Fibroblast of the aortic adventitia (primary cell): Measurements from ENCODE around the gene RASGEF1C. TPM values are rescaled to one million over a fixed set of nuclear protein-coding genes. Genes with fewer than 3 reads are reported as not detected.

ENCODE experiments used
- DNase-seq: peaks from one replicate; pipeline ENCODE4 v3.0.0-alpha.2; 2010; ENCODE audit warnings: low read depth
- H3K4me3 ChIP-seq: 2 replicates; pipeline ENCODE4 v1.5.1; 2011; ENCODE audit warnings: low read depth, mild to moderate bottlenecking, control low read depth, low read length, moderate library complexity
- total RNA-seq: library from RNA; depleted of rRNA; stranded (reverse); fragments of >200 nt; gene quantifications from 2 replicates; pipeline ENCODE4 v1.2.3, GENCODE V29; 2012; ENCODE audit warnings: low replicate concordance
- TF ChIP-seq, protein P1 (sequence below): IDR thresholded peaks from 2 replicates; pipeline ENCODE4 v1.5.1; 2011; ENCODE audit warnings: mild to moderate bottlenecking, low read length, control low read depth, inconsistent platforms; ENCODE audit not compliant: insufficient read depth

RASGEF1C gene
- total RNA-seq, 1 donor: not detected

DNA sequence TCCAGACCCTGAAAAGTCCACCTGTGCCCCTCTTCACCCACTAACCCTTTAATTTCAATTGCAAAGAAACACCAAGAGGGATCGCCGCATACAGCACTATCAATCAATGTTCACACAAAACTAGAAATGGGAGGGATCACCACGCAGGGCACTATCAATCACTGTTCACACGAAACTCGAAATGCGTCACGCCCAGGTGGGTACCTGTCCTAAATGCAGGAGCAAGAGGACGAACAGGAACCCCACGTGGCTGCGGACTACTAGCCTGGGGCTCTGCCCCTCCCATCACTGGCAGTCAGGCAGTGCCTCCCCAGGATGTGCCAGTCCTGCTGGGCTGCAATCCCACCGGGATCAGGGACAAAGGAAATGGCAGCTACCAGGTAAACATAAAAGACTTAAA lies 28.2 kb downstream of the RASGEF1C start:
- TF ChIP-seq, protein P1, sequence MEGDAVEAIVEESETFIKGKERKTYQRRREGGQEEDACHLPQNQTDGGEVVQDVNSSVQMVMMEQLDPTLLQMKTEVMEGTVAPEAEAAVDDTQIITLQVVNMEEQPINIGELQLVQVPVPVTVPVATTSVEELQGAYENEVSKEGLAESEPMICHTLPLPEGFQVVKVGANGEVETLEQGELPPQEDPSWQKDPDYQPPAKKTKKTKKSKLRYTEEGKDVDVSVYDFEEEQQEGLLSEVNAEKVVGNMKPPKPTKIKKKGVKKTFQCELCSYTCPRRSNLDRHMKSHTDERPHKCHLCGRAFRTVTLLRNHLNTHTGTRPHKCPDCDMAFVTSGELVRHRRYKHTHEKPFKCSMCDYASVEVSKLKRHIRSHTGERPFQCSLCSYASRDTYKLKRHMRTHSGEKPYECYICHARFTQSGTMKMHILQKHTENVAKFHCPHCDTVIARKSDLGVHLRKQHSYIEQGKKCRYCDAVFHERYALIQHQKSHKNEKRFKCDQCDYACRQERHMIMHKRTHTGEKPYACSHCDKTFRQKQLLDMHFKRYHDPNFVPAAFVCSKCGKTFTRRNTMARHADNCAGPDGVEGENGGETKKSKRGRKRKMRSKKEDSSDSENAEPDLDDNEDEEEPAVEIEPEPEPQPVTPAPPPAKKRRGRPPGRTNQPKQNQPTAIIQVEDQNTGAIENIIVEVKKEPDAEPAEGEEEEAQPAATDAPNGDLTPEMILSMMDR: no peak
- H3K4me3 ChIP-seq: no peak overlapping the region

DNA sequence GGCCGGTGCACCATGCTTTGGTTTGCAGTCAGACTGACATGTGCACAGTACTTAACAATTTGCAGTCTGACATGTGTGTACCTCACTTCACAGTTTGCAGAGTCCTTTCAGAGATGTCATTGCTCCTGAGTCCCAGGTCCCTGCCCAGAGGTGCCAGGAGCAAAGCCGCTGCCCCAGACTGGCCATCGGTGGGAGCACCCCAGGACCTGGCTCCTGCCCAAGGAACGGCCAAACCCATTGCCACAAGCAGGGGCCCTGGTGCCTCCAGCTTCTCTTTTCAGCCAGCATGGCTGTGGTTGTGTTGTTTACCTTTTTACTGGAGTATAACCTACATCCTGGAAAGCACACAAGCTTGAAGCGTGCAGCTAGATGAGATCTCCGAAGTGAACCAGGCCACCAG lies 28.6 kb downstream of the RASGEF1C start:
- DNase-seq: no peak
- H3K4me3 ChIP-seq: no peak overlapping the region
- TF ChIP-seq, protein P1: no peak

More for the DNA sequence above, 28.2 kb downstream of the RASGEF1C start:
- DNase-seq: no peak

GRCh38 chr5:180179442-180180420 lies 29.3 kb downstream of the RASGEF1C start:
- DNase-seq: no peak
- TF ChIP-seq, protein P1: no peak
- no peak overlapping the region for H3K4me3 ChIP-seq

DNA sequence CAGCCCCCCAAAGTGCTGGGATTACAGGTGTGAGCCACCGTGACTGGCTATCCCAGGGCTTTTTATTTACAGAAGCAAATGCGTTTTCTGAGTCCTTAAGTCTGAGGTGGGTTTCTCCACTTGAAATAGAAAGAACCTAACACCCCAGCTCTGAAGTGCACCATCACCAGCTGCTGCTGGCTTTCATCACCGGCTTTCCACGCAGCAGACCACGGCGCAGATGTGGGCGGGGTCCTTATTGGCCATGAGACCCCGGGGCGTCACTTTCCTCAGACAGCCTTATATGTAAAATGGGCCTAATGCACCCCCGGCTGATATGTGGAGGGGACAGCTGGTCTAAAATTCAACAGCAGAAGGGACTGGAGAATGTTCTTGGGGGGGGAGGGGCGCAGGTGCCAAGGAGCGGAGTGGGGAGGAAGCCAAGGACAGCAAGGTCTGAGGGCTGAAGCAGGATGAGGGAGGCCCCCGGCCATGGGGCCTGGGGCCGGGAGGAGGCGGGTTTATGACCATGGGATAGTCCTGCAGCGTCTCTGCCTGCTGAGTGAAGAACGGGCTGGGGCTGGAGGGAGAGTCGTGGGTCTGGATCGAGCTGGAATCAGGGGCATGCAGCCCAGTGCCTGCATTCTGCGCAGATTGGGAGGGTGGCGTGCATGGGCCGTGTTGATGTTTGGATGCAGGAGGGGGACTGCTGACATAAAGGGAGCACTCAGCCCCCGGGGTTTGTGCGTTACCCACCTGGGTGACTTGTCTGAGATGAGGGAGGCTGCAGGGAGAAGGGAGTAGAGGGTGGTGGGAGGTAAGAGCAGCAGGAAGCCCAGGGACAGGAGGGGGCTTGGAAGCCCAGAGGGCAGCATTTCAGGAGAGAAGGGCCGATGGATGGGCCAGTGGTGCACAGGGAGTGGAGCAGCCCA lies 30.2 kb downstream of the RASGEF1C start:
- no peak for DNase-seq
- TF ChIP-seq, protein P1: no peak
- no peak overlapping the region for H3K4me3 ChIP-seq

DNA sequence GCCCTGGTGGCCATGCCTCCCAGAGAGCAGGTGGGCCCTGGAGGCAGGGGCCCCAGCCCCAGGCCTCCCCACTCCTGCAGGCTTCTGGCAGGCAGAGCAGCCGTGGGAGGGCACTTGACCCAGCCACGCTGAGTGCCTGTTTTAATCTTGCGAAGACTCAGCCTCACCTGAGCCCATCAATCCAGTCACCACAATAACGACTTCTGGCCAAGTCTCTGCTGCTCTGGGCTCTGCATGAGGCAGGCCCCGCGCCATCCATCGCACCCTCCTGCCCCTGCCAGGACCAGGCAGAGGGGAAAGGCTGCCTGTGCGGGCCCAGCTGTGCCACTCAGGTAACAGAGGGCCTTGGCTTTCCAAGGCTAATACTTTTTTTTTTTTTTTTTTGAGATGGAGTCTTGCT lies 32.8 kb downstream of the RASGEF1C start:
- TF ChIP-seq, protein P1: no peak
- DNase-seq: no peak
- no peak overlapping the region for H3K4me3 ChIP-seq

GRCh38 chr5:180175015-180175431 lies 34.0 kb downstream of the RASGEF1C start:
- TF ChIP-seq, protein P1: no peak
- no peak for DNase-seq
- no peak overlapping the region for H3K4me3 ChIP-seq
